HG02885 (cell line): ENCODE measurements around the gene MMP24OS.
"Not testable (repeated sequence)": the region's sequence is repeated elsewhere in the genome, so short reads cannot be mapped to it uniquely, and the experiment has no call there.

Source experiments
- ATAC-seq: cut with Tn5 transposase; IDR thresholded peaks from one replicate; pipeline ENCODE4 v1.9.1; 2021; ENCODE audit warnings: mild to moderate bottlenecking; ENCODE audit not compliant: unreplicated experiment, poor library complexity

Gene MMP24OS

GRCh38 chr20:35280523-35280922 is 2.6 kb upstream of the MMP24OS start:
- no peak for ATAC-seq

- ATAC-seq: no peak
Observed at GRCh38 chr20:35279533-35280174, 1.7 kb upstream of the MMP24OS start.

- ATAC-seq: no peak
Observed at GRCh38 chr20:35279040-35279439, 1.1 kb upstream of the MMP24OS start.

- no peak for ATAC-seq
Observed at GRCh38 chr20:35277127-35277526, 795 bp downstream of the MMP24OS start.

- no peak for ATAC-seq
Observed at GRCh38 chr20:35276408-35276807, 1.5 kb downstream of the MMP24OS start.

- ATAC-seq: no peak
Observed at GRCh38 chr20:35275741-35276251, 2.1 kb downstream of the MMP24OS start.

GRCh38 chr20:35274172-35275092 is 3.5 kb downstream of the MMP24OS start:
- ATAC-seq: no peak

GRCh38 chr20:35273449-35274171 is 4.3 kb downstream of the MMP24OS start:
- ATAC-seq: no peak

- no peak for ATAC-seq
Observed at GRCh38 chr20:35271904-35272303, 6.0 kb downstream of the MMP24OS start.

GRCh38 chr20:35271073-35271882 is 6.6 kb downstream of the MMP24OS start:
- no peak for ATAC-seq

GRCh38 chr20:35270021-35270902 is 7.7 kb downstream of the MMP24OS start:
- no peak for ATAC-seq

- ATAC-seq: no peak
Observed at GRCh38 chr20:35269055-35269781, 8.7 kb downstream of the MMP24OS start.

GRCh38 chr20:35267092-35267491 is 10.8 kb downstream of the MMP24OS start:
- no peak for ATAC-seq

- no peak for ATAC-seq
Observed at GRCh38 chr20:35264755-35265154, 13.2 kb downstream of the MMP24OS start.

- no peak for ATAC-seq
Observed at GRCh38 chr20:35263532-35264341, 14.2 kb downstream of the MMP24OS start.

- ATAC-seq: not testable (repeated sequence)
Observed at GRCh38 chr20:35262731-35263531, 15.0 kb downstream of the MMP24OS start.

- ATAC-seq: not testable (repeated sequence)
Observed at GRCh38 chr20:35262321-35262720, 15.6 kb downstream of the MMP24OS start.
